NOMO-1 treated with DMSO at 0.1 percent for 48 hours (cell line): ENCODE results near the gene STXBP6.
"Not testable (repeated sequence)": the region's sequence is repeated elsewhere in the genome, so short reads cannot be mapped to it uniquely, and the experiment has no call there.

Source experiments
- DNase-seq: peaks from one replicate; lab custom pipeline; 2025; ENCODE audit not compliant: unreplicated experiment; lab: John Stamatoyannopoulos, UW

Gene STXBP6

DNA sequence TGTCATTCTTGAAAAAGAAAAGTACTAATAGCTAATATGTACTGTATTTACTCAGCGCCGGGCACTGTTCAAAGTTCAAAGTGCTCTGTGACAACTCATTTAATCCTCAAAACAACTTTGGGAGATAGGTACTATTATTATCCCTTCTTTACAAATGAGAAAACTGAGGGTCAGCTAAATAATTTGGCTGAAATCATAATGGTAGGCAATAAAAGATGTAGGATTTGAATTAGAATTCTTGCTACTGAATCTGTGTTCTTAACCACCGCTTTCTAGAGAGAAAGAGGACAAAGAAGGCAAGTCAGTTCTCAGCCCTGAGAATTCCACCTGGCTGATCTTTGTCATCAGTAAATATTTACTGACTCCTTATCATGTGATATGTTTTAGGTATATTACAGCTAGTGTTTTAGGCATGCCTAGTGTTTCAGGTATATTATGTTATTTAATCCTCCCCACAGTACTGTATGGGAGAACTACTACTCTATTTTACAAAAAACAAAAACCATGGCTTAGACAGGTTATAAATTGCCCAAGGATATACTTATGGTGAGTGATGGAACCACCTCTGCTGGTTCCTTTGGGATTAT is 210.2 kb downstream of the STXBP6 start:
- no peak for DNase-seq

DNA sequence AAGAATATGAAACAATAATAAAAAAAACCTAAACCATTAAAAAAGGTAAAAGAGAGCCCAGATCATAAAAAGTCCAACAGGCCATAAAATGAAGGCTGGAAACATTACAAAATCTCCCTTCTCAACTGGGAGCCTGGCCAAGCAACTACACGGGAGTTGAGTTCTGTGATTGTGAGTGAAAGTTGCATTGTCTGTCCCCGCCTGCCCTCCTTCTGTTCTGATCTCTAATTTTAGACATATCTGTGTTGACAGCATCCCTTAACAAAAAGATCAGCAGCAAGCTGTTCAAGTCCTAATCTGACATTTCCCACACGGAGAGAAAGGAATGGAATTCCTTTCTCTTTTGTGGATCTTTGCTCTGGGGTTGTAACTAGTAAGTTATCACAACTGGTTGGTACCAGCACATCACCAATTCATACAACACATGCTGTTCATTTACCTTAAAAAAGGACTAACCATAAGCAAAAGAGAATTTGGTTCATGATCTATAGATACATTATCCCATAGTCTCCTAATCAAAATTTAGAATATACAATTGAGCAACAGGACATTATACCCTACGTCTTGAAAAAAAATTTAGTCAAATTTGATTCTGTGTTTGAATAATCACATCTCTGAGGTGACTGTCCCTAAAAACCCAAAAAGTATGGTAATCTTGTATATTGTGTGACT is 210.9 kb downstream of the STXBP6 start:
- no peak for DNase-seq

- no peak for DNase-seq
These were observed 212.5 kb downstream of the STXBP6 start for GRCh38 chr14:24837280-24838046.

DNA sequence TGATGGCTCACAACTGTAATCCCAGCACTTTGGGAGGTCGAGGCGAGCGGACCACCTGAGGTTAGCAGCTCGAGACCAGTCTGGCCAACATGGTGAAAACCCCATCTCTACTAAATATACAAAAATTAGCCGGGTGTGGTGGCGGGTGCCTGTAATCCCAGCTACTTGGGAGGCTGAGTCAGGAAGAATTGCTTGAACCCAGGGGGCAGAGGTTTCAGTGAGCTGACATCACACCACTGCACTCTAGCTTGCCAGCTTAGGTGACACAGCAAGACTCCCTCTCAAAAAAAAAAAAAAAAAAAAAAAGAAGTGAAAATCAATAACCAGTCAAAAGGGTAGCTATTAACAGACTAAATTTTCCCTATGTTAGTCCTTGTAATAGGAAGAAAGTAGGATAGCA is 213.6 kb downstream of the STXBP6 start:
- DNase-seq, result not testable (repeated sequence)

DNA sequence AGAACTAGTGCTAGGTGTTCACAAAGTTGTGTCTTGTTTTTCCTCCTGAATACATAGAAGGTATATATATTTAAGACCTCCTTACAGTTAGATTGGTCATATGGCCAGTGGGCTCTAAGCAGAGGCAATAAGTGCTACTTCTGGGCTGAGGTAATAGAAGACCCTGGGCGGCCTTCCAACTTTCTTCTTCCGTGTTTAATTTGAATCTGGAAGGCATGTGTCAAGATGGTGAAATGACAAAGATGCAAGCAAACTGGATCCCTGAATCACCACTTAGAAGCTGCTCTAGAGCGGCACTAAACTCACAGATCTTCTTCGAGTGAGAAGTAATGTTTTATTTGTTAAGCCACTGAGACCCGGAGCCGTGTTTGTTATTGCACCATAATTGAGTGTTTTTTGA is 215.0 kb downstream of the STXBP6 start:
- no peak for DNase-seq

- DNase-seq, result no peak
These were observed 216.6 kb downstream of the STXBP6 start for GRCh38 chr14:24833385-24833784.

GRCh38 chr14:24831677-24832076 is 218.3 kb downstream of the STXBP6 start:
- no peak for DNase-seq

GRCh38 chr14:24829862-24830261 is 220.1 kb downstream of the STXBP6 start:
- DNase-seq, result no peak

- no peak for DNase-seq
These were observed 221.5 kb downstream of the STXBP6 start for GRCh38 chr14:24828486-24828885.

DNA sequence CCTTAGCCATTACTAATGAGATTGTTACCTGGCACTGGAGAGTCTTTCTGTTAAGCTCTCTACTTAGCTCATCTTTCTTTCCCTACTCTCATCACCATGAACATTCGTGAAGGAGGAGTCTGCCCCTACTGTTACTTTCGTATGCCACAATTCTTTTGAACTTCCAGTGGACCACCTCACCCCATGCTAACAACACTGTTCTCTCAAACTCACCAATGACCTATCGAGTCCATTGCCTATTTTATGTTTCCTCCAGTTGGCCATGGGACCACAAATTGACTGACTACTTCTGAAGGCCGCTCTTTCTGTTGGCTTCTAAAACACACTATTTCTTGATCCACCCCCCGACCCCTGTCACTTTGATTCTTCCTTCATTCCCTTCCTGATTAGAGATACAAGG is 223.6 kb downstream of the STXBP6 start:
- DNase-seq, result no peak

GRCh38 chr14:24820616-24821015 is 229.3 kb downstream of the STXBP6 start:
- no peak for DNase-seq

GRCh38 chr14:24818823-24819341 is 231.1 kb downstream of the STXBP6 start:
- DNase-seq, result no peak

DNA sequence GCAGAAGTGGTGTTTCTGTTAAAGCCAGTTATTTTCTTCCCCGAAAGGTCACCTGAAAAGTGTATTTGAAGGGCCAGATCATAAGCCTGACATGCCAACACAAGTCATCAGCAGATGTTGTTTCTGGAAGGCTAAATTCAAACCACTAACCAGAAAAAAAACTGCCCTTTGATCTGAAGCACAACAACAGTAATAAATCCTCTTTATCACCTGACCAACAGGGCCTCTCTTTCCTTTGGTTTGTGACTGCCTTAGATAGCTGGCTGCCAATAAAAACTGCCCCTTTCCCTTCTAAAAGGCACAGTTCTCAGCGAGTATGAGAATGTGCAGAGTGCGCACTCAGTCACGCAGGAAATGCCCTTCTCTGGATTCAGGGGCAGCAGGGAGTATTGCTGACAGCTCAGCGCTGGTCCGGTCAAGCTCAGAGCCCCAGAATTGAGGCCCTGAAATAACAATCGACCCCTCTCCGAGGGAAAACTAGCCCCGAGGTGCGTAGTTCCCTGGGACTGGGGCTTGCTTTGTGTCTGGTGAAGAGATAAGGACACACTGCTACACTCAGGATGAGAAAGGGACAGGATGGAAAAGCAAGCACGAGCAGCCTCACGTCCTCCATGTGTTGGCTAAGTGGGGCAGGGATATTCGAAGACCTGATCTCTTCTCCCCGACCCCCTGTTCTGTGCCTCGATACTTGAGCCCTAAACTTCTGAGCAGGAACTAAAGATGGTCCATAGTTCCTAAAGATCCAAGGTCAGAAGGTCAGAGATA is 231.7 kb downstream of the STXBP6 start:
- DNase-seq, result no peak

DNA sequence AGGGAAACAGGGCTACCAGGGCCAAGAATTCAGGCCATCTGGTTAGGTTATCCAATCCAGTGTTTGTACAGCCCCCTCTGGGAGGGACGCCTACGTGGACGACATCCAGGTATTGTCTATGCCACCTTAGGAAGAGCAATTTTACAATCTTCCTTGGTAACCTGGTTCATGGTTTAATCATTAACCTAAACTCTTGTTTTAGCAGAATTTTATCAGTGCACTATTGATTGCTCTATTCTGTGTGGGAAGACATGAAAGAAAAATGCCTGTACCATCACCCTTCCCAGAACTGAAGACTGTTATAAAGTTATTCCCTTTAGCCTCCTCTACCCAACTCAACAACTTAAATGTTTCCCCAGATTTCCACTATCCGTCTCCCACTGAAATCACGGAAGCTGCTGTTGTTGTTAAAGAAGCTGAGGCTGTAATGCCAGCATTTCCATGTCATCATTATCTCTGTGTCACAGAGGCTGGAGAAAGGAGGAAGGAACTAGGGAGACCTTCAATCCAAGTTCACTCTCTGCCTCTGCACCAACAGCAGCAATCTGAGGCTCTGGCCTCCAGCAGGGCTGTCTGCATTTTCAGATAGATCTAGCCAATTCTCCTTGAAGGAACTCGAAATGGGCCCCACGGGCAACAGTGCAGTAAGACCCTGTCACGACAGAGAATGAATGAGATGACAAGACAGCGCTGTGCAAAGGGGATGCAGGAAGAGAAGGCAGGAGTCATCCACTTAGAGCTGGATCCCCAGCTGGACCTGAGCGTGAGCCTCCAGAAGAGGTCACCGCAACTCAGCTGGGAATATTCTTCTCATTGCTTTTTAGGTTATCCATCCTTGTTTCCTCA is 232.5 kb downstream of the STXBP6 start:
- no peak for DNase-seq

DNA sequence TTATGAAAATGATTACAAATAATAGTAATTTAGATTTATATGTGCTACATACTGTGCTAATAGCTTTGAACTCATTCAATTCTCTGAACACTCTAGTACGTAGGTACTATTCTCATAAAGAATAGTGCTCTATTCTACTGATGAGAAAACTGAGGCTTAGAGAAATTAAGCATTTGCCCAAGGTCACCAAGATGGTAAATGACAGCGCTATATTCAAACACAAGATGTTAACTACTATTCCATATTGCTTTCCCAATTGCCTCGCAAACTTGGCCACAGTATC is 233.1 kb downstream of the STXBP6 start:
- DNase-seq, result no peak

DNA sequence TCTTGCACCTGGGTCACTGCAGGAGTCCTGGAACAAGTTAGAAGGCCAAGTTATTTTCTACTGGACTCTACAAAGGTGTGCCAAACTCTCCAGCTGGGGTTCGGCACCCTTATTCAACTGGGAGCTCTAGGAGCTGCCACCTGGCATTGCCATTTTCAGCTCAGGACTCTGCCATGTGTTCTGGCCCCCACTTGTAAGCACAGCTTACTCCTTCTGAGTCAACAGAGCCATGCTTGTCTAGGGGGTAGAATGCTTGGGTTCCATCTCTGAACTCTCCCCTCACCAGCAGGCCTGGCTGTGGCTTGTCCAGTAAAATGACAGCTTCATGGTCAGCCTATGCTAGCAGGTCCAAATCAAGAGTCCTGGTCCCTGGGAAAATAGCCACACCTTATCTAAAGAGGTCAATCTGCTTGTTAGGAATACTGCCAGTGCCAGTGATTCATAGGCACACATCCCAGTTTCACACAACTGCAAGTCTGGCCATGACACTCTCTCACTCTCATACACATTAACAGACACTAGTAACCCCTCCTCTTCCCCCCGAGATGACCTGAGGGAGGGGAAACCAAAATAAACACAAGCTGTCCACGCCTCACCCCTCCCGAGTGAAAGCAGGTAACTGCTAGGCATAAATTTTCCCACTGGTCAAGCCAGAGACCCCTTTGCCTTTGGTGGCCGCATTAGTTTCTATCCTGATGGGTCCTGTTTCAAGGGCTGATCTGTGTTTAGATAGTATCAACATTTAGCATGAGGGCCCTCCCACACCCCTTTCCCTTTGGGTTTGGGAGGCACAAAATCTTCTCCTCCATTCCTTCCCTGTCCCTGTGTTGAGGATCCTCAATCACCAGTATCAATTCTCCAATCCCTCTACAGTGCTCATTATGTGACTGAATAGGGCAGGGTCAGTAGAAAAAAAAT is 233.7 kb downstream of the STXBP6 start:
- no peak for DNase-seq

- DNase-seq, result no peak
These were observed 234.4 kb downstream of the STXBP6 start for GRCh38 chr14:24815543-24815942.

DNA sequence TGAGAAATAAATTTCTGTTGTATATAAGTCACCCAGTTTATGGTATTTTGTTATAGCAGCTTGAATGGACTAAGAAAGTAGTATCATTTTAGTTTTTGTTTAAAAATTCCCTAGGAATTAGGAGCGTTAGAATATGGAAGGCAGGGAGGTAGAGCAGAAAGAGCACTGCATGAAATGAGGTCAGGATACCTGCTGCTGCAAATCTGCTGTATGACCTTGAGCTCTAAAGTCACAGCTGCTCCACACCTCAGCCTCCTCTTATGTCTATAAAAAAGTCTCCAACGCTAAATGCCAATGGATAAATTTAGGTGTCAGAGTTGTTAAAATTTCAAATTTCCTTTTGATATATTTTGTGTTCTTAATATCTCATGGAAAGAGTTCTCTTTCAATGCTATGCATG is 235.0 kb downstream of the STXBP6 start:
- DNase-seq, result no peak

DNA sequence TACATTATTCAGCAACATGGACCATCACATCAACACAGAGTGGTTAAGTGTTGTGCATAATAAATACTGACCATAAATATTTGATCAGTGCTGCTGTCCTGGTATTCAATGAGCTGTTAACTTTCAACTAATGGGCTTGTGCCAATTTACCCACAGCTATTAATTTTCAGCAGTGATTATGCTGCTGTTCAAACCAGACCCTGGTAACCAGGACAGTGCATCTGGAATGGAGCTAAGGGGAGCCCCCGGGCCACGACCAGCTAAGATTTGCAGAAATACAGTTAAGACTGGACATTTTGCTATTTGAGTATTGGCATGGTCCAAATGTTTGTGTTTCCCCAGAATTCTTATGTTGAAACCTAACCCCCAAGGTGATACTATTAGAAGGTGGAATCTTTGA is 235.6 kb downstream of the STXBP6 start:
- DNase-seq, result no peak

DNA sequence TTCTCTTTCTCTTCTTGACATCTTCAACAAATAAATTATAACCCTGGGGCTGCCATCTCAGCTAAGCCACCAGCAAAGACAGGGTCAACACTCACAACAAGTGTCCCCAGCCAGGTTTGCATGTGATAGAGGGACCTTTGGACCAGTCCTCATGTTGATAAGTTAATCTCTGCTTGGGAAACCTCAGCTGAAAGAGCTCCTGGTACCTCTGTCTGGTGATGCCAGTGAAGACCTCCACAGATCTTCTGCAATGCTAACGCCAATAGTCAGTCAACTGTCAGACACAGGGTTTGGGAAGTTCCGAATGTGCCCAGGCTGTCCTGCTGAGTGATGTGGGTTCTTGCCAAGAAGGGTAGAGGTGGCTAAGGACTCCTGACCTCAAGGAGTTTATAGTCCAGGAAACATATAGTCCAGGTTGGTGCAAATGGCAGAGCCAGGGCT is 236.1 kb downstream of the STXBP6 start:
- no peak for DNase-seq
